Measurements from ENCODE around the gene TBL3. TPM values are rescaled to one million over a fixed set of nuclear protein-coding genes. Genes with fewer than 3 reads are reported as not detected.
A peak's percentile ranks its signal among the peaks of the same experiment; 100 is the strongest.

TBL3 gene
- total RNA-seq, 1 experiment from 2014 or later, result 68.9 TPM

DNA sequence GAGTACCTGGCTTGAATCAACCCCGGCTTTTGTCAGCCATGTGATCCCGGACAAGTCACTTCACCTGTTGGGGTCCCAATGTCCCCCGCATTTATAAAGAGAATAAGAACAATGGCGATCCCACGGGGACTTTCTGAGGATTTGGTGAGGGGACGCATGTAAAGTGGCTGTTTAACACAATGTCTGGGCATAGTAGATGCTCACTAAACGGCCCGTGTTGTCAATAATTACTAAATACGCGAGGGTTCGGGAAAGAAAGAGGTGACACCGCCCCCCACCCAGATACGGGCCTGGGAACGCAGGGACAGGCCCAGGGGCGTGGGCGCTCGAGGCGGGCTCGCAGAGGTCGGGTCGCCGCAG, 19.7 kb downstream of the TBL3 start:
- no peak for ATAC-seq
- Histone ChIP-seq H3K4me3 (replicated peaks in 1 of 2; ENCODE audit: low read depth in 1 of 2, low read length in 2 of 2) (no peak overlapping the region), H3K9me2 (ENCODE audit: insufficient read depth) (no peaks in the 10 kb centered on the region), H3K9me3 (ENCODE audit: control insufficient read depth in 1 of 2, insufficient read depth in 1 of 2, low read depth in 1 of 2, low read length in 2 of 2) (no peaks in the 10 kb centered on the region), H4K20me1 (ENCODE audit: insufficient read depth) (no peaks in the 10 kb centered on the region), H3K27ac (ENCODE audit: low read depth, low read length) (no peak overlapping the region), H3K9ac (ENCODE audit: low read length) (no peak overlapping the region), H3K27me3 (ENCODE audit: insufficient read depth, low read length) (no peaks in the 10 kb centered on the region), H3K79me2 (ENCODE audit: insufficient read depth, low read length) (no peaks in the 10 kb centered on the region), H3K4me2 (ENCODE audit: low read length) (peak overlapping the region; percentile 27; the same call in 1 of the 2 replicates), H2AFZ (ENCODE audit: low read depth, low read length, poor library complexity, severe bottlenecking) (no peak overlapping the region), H3K4me1 (ENCODE audit: control insufficient read depth in 1 of 2, insufficient read depth in 2 of 2, low read length in 2 of 2) (peaks cover 11 to 34% of the 10 kb centered on the region in 2 experiments; a peak in 3 of 4 replicates), H3K36me3 (ENCODE audit: control insufficient read depth in 1 of 2, insufficient read depth in 2 of 2, low read length in 2 of 2) (peaks cover 0 to 5% of the 10 kb centered on the region in 2 experiments; a peak in 1 of 4 replicates)
- TF ChIP-seq POLR2AphosphoS5 (IDR thresholded peaks at IDR 0.05; ENCODE audit: low read depth, low read length) (no peak), POLR2A (IDR thresholded peaks at IDR 0.05; ENCODE audit: borderline replicate concordance, extremely low read depth, insufficient read depth, insufficient read length) (no peak), SP1 (IDR thresholded peaks at IDR 0.05; ENCODE audit: low read depth) (no peak), CBX3 (IDR thresholded peaks at IDR 0.05; ENCODE audit: low read depth) (no peak), RAD21 (IDR thresholded peaks at IDR 0.05; ENCODE audit: low read depth) (no peak), ZFX (IDR thresholded peaks at IDR 0.05) (no peak), FOSL1 (IDR thresholded peaks at IDR 0.05; ENCODE audit: low read depth) (no peak), SIN3A (IDR thresholded peaks at IDR 0.05; ENCODE audit: low read depth) (no peak), EZH2phosphoT487 (IDR thresholded peaks at IDR 0.05; ENCODE audit: borderline replicate concordance) (no peak)
- TF ChIP-seq, protein P1, sequence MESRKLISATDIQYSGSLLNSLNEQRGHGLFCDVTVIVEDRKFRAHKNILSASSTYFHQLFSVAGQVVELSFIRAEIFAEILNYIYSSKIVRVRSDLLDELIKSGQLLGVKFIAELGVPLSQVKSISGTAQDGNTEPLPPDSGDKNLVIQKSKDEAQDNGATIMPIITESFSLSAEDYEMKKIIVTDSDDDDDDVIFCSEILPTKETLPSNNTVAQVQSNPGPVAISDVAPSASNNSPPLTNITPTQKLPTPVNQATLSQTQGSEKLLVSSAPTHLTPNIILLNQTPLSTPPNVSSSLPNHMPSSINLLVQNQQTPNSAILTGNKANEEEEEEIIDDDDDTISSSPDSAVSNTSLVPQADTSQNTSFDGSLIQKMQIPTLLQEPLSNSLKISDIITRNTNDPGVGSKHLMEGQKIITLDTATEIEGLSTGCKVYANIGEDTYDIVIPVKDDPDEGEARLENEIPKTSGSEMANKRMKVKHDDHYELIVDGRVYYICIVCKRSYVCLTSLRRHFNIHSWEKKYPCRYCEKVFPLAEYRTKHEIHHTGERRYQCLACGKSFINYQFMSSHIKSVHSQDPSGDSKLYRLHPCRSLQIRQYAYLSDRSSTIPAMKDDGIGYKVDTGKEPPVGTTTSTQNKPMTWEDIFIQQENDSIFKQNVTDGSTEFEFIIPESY (IDR thresholded peaks at IDR 0.05; ENCODE audit: extremely low read depth, insufficient replicate concordance, low read length), result no peak
- TF ChIP-seq, protein P2, sequence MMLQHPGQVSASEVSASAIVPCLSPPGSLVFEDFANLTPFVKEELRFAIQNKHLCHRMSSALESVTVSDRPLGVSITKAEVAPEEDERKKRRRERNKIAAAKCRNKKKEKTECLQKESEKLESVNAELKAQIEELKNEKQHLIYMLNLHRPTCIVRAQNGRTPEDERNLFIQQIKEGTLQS (IDR thresholded peaks at IDR 0.05), result no peak
- no peak for DNase-seq (ENCODE audit: low read depth, low spot score)
- CTCF ChIA-PET, result interaction anchor here (1.6 kb wide), 1 partner anchor 12 kb away, joined by 9 read pairs; no protein-coding TSS in a partner anchor
- no TSS peak for BruUV-seq (replicated peaks)
- POLR2A ChIA-PET, result no interaction called here
- RAD21 ChIA-PET (ENCODE audit: low non-redundant PET in 1 of 2, low total read pairs in 2 of 2, uncharacterized antibody in 2 of 2, unreplicated experiment in 2 of 2), result no interaction called here
- intact Hi-C loops (cut with micrococcal nuclease), result no loop called here

All from HCT116 (cell line).